PFSK-1 (cell line): Measurements from ENCODE around the gene FAM3B.

Experiments
- FOXP2 ChIP-seq: optimal IDR thresholded peaks from 2 replicates; pipeline ENCODE3; 2011; ENCODE audit warnings: borderline replicate concordance, control low read depth, inconsistent platforms; ENCODE audit not compliant: insufficient read depth; ENCODE audit errors: extremely low read length, extremely low read depth
- POLR2AphosphoS5 ChIP-seq: IDR thresholded peaks from 2 replicates; pipeline ENCODE4 v1.6.1; 2012; ENCODE audit warnings: low read depth, mild to moderate bottlenecking, control low read depth, low read length, moderate library complexity
- REST ChIP-seq, 2 experiments: IDR thresholded peaks; 2 replicates each; pipeline versions ENCODE4 v1.6.1 to v1.8.0; 2011 to 2012; ENCODE audit warnings: low read depth in 2 of 2, low read length in 2 of 2, control low read depth in 1 of 2, inconsistent platforms in 1 of 2, mild to moderate bottlenecking in 1 of 2, moderate library complexity in 1 of 2; ENCODE audit not compliant: insufficient read depth in 1 of 2
- SIN3A ChIP-seq: IDR thresholded peaks from 2 replicates; pipeline ENCODE4 v1.6.1; 2012; ENCODE audit warnings: mild to moderate bottlenecking, low read length, moderate library complexity, borderline replicate concordance; ENCODE audit not compliant: insufficient read depth
- TAF1 ChIP-seq: IDR thresholded peaks from 2 replicates; pipeline ENCODE4 v1.6.1; 2012; ENCODE audit warnings: low read length, control low read depth, borderline replicate concordance; ENCODE audit not compliant: insufficient read depth

Gene FAM3B

GRCh38 chr21:41277846-41278245 lies 38.8 kb upstream of the FAM3B start:
- no peak for TF ChIP-seq FOXP2
- no peak for TF ChIP-seq REST (IDR thresholded peaks at IDR 0.05; ENCODE audit: insufficient read depth in 1 of 2, low read depth in 2 of 2, low read length in 2 of 2)
- TF ChIP-seq TAF1: no peak
- no peak for TF ChIP-seq SIN3A
- TF ChIP-seq POLR2AphosphoS5: no peak

DNA sequence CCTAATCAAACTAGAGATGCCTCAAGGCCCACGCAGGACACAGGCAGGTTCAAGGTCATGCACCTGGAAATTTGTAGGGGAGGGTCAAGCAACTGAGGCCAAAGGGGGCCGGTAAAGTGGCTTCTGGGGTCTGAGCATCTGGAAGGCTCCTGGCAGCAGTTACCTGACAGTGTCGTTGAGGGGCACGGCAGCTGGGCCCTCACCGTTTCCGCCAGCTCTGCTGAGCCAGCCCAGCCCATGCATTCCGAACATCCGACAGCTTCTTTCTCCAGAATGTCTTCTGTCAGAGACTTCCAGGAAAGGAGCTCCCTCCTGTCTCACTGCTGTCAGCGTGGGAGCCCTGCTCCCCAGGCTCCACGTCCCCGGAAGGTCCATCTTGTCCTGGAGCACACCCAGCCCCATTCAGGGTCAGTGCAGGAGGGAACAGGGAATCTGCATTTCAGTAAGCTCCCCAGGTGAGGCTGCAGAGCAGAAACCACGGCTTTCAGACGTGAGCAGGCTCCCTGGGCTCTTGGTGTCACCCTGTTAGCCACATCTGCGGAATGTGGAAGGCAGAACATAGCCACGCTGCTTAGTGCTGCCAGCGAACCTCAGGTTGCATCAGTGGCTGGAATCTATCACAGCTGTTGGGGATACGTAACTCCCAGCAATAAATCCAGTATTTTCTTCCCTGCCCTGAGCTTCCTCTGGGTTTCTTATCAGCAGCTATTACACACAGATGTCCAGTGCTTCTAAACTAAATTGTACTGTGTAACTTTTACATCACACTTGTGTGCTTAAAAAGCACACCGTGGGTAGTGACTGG lies 36.3 kb upstream of the FAM3B start:
- TF ChIP-seq REST (IDR thresholded peaks at IDR 0.05; ENCODE audit: insufficient read depth in 1 of 2, low read depth in 2 of 2, low read length in 2 of 2) (no peak), TAF1 (no peak), FOXP2 (no peak), POLR2AphosphoS5 (no peak), SIN3A (no peak)

GRCh38 chr21:41282412-41282811 lies 34.2 kb upstream of the FAM3B start:
- TF ChIP-seq REST (IDR thresholded peaks at IDR 0.05; ENCODE audit: insufficient read depth in 1 of 2, low read depth in 2 of 2, low read length in 2 of 2) (no peak), SIN3A (no peak), TAF1 (no peak), FOXP2 (no peak), POLR2AphosphoS5 (no peak)

DNA sequence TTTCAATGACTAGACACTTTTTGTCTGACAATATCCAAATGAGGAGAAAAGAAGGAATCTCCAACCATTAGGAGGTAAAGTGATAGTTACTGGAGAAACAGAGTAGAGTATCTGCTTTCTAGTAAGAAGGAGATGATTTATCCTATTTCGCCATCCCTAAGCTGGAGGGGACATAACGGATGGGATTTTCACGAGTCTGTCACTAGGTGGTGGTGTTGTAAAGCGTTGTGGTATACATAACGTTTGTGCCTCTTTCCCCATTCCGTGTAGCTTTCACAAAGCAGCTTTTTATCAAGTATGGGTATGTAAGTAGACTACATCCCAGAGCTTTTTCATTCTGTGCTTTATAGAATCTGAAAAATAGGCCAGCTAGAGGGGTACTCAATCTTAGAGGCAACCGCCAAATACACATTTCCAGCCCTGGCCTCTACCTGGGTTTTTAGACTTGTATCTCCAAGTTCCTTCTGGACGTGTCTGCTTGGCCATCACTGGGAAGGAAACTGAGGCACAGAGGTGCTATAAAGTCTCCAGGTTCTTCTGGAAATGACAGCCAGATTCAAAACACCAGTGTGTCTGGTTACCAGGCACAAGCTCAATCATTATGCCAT lies 33.3 kb upstream of the FAM3B start:
- TF ChIP-seq POLR2AphosphoS5 (no peak), TAF1 (no peak), FOXP2 (no peak), REST (IDR thresholded peaks at IDR 0.05; ENCODE audit: insufficient read depth in 1 of 2, low read depth in 2 of 2, low read length in 2 of 2) (no peak), SIN3A (no peak)
